ENCODE results near the gene UBB. TPM values are rescaled to one million over a fixed set of nuclear protein-coding genes. Genes with fewer than 3 reads are reported as not detected.

Gene UBB
- total RNA-seq, 1 experiment from 2014 or later: 1,900 TPM

- no peak for TF ChIP-seq CTCF (IDR thresholded peaks at IDR 0.05; ENCODE audit: insufficient read depth in 1 of 2, low read depth in 1 of 2, low read length in 1 of 2, severe bottlenecking in 1 of 2, unreplicated experiment in 1 of 2)
- peaks cover 14% of the 10 kb centered on the region for H3K4me1 Mint-ChIP-seq (ENCODE audit: low read depth, unreplicated experiment)
- no peaks in the 10 kb centered on the region for H3K36me3 Mint-ChIP-seq (ENCODE audit: insufficient read depth, unreplicated experiment)
- H3K27ac Mint-ChIP-seq (ENCODE audit: unreplicated experiment): no peak overlapping the region
- POLR2A ChIA-PET: interaction anchor here (0.6 kb wide), 1 partner anchor 11 kb away, joined by 5 read pairs; no protein-coding TSS in a partner anchor
- Histone ChIP-seq H3K36me3 (ENCODE audit: control insufficient read depth, insufficient read depth, low read length) (no peaks in the 10 kb centered on the region), H3K9me3 (no peaks in the 10 kb centered on the region), H3K4me3 (ENCODE audit: low read depth, low read length) (no peak overlapping the region), H3K4me1 (no peaks in the 10 kb centered on the region), H3K27me3 (replicated peaks; ENCODE audit: control insufficient read depth, insufficient read depth, low read length) (no peaks in the 10 kb centered on the region)
- DNase-seq: no peak
- intact Hi-C loops (cut with micrococcal nuclease; ENCODE audit: unreplicated experiment): no loop called here
- H3K4me3 Mint-ChIP-seq (ENCODE audit: unreplicated experiment): no peak overlapping the region
- H3K27me3 Mint-ChIP-seq (ENCODE audit: insufficient read depth, unreplicated experiment): no peaks in the 10 kb centered on the region
- H3K9me3 Mint-ChIP-seq (ENCODE audit: unreplicated experiment): no peaks in the 10 kb centered on the region
- CTCF ChIA-PET: no interaction called here
- BruUV-seq (replicated peaks): no TSS peak
Observed at GRCh38 chr17:16432017-16432416, 51.1 kb downstream of the UBB start.

Other genes starting within 250 kb of the UBB start
- 90.8 and 95.8 TPM in 2 replicates for gene NCOR1, start 165.6 kb upstream of the UBB start, total RNA-seq (2022)
- gene PIGL, start 163.9 kb upstream of the UBB start, total RNA-seq (2022): 20.0 and 21.1 TPM in 2 replicates
- 92.8 and 103 TPM in 2 replicates for gene CENPV, start 27.6 kb upstream of the UBB start, total RNA-seq (2022)
- gene TRPV2, start 34.5 kb downstream of the UBB start, total RNA-seq (2022): 0.28 and 0.41 TPM in 2 replicates
- gene LRRC75A, start 111.1 kb downstream of the UBB start, total RNA-seq (2022): 4.0 and 4.5 TPM in 2 replicates
- gene ZNF287, start 188.1 kb downstream of the UBB start, total RNA-seq (2022): 7.1 and 7.9 TPM in 2 replicates